Fibroblast of pulmonary artery (primary cell): ENCODE measurements around the gene TMEM26.

Experiments used
- DNase-seq: peaks from one replicate; pipeline ENCODE4 v3.0.0-alpha.2; 2010; ENCODE audit warnings: low read depth
- H3K4me3 ChIP-seq: replicated peaks from 2 replicates; pipeline ENCODE4 v1.5.1; 2011; ENCODE audit warnings: low read depth, mild to moderate bottlenecking, control low read depth, low read length, moderate library complexity
- CTCF ChIP-seq: IDR thresholded peaks from 2 replicates; pipeline ENCODE4 v1.5.1; 2011; ENCODE audit warnings: mild to moderate bottlenecking, control low read depth, low read length, inconsistent platforms; ENCODE audit errors: missing control alignments

TMEM26 gene

GRCh38 chr10:61404751-61405150 lies 48.4 kb downstream of the TMEM26 start:
- no peak overlapping the region for H3K4me3 ChIP-seq
- TF ChIP-seq CTCF: no peak
- peak; percentile 41 for DNase-seq

- DNase-seq: no peak
- TF ChIP-seq CTCF: peak; percentile 19
- no peak overlapping the region for H3K4me3 ChIP-seq
These were observed 52.7 kb downstream of the TMEM26 start for GRCh38 chr10:61400524-61400923.

- no peak for TF ChIP-seq CTCF
- peak; percentile 11 for DNase-seq
- no peak overlapping the region for H3K4me3 ChIP-seq
These were observed 53.8 kb downstream of the TMEM26 start for GRCh38 chr10:61399406-61399805.

- no peak overlapping the region for H3K4me3 ChIP-seq
- no peak for TF ChIP-seq CTCF
- DNase-seq: no peak
These were observed 54.6 kb downstream of the TMEM26 start for GRCh38 chr10:61398366-61399129.

- no peak for TF ChIP-seq CTCF
- DNase-seq: peak; percentile 47
- no peak overlapping the region for H3K4me3 ChIP-seq
These were observed 55.8 kb downstream of the TMEM26 start for GRCh38 chr10:61397175-61397986.

GRCh38 chr10:61391281-61391680 lies 61.9 kb downstream of the TMEM26 start:
- DNase-seq: no peak
- no peak for TF ChIP-seq CTCF
- H3K4me3 ChIP-seq: no peak overlapping the region
